HG03460 (cell line): Measurements from ENCODE around the gene WDR27.
"Not testable (repeated sequence)": the region's sequence is repeated elsewhere in the genome, so short reads cannot be mapped to it uniquely, and the experiment has no call there.

Source experiments
- ATAC-seq: cut with Tn5 transposase; IDR thresholded peaks from one replicate; pipeline ENCODE4 v1.9.1; 2021; ENCODE audit not compliant: unreplicated experiment

Gene WDR27

DNA sequence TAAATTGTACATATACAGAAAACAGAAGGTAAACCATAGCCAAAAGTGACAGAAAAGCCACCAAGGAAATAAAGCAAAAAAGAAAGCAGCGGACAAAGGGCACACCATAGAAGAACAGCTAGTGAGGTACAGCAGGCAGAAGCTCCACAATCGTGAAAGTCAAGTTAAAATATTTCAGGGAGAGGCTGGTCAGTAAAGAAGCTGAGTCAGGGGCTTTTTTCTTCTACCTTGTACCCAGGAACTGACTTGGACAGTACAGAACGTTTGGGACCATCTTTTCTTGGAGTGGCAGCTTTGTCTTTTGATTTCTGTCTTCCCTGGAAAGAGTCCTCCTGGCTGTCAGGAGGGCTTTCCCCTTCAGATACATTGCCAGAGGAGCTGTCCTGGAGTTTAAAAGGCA is 8.2 kb upstream of the WDR27 start:
- ATAC-seq, result no peak

DNA sequence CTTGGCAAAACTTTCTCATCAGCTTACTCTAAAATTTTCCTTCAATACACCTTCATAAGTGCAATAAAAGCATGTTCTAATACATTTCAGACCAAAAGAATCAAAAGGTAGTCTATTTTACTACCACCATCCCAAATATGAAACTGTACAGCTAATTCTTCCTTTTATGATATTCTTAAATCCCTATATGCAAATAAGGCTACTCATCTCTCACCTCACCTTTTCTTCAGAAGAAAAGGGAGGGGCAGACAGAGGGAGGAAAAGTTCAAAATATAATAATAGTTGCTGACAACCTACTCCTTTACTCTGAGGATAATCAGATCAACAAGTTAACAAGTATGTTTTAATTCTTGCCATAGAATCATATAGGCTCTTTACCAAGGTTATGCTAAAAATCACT is 7.5 kb upstream of the WDR27 start:
- no peak for ATAC-seq

DNA sequence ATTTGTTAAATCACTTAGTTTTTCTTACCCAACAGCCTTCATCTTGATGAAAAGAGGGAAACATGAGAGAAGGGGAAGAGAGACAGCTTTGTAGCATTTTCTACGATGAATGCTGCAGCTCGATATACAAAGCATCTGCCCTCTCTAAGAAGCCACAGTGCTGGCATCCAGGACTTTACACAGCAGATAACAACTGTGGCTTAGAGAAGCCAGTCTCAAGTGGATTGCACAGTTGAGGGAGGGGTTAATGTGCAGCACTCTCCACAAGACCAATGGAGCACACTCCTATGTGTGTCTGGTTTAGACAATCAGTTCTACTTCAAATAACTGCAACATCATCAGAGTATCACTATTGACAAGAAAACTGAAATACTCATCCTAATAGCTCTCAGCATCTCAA is 5.9 kb upstream of the WDR27 start:
- ATAC-seq, result no peak

DNA sequence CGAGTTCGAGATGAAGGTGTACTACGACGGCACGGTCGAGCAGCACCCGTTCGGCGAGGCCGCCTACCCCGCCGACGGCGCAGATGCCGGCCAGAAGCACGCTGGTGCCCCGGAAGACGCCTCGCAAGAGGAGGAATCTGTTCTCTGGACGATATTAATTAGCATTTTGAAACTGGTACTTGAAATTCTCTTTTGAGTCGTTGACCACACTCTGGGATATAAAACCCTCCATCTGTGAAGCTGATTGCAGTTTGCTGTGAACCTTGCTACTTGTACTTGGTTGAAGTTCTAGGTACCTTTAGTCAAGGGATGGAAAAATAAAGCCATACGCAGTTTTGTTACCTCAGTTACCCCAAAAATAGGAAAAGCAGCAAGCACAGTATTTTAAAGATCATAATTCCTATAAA is 1.0 kb upstream of the WDR27 start:
- ATAC-seq, result no peak

DNA sequence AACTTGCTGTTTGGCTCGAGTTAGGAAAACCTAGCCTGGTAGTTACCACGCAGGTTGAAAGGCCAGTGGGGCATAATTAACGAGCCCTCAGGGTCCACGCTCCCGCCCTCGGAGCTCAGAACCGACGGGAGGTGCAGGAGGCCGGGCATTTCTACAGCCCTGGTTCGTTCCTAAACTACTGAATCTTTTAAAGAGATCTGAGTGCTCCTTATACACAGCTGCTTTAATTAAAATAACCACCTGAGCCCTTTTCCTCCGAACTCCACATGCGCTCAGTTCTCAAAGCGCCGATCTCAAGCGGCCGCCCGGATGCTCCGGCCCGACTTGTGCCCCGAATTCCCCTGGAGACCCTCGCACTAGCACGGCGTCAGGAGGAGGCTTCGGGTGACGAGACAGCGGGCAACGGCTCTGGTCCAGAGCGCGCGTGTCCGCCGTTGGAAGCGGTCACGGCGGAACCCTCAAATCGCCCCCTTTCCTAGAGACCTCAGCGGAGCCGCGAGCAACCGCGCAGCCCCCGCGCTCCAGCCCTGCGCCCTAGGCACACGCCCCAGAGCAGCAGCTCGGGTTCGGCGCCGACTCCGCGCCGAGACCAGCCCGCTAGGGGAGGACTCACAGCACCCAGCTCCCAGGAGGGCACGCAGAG is 397 bp downstream of the WDR27 start:
- ATAC-seq, result peak; percentile 11

DNA sequence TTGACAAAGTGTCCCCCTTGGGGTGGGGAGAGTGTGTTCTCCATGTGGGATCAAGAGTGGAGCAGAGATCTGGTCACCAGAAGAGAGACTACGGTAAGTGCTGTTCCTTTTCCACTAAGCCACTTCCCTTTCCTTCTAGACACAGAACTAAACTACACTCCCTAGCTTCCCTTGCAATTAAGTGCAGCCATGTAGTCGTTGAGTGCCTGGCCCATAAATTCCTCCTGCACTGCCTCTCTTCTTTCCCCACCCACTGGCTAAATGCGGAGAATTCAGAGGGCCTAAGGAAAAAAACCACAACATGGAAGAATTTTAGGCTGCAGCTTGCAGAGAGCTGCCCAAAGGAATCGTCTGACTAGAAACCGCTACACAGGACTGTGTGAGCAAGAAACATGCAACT is 1.5 kb downstream of the WDR27 start:
- no peak for ATAC-seq

DNA sequence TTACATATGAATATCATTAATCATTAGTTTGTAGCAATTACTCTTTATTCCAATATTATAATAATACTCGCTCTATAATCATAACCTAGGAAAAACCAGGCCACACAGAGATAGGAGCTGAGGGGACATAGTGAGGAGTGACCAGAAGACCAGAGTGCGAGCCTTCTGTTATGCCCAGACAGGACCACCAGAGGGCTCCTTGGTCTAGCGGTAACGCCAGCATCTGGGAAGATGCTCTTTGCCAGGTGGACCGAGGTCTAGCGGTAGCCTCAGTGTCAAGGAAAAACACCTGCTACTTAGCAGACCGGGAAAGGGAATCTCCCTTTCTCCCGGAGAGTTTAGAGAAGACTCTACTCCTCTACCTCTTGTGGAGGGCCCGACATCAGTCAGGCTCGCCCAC is 4.7 kb downstream of the WDR27 start:
- ATAC-seq, result not testable (repeated sequence)

DNA sequence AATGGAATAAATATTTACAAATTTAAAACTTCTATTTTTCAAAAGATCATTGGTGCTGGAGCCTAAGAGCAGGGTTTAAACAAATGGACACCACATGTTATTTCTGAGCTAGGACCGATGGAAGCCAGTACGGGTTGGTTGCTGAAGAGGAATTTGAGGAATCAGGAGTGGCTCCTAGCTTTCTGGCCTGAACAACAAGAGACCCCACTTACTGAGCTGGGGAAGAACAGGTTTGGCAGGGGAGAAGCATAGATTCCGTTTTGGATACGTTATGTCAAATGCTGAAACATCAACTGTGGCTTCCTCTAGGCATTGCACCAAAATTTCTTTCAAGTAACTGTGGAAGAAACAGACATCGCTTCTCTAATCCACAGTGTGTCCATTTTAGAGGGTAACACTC is 6.7 kb downstream of the WDR27 start:
- ATAC-seq, result no peak

DNA sequence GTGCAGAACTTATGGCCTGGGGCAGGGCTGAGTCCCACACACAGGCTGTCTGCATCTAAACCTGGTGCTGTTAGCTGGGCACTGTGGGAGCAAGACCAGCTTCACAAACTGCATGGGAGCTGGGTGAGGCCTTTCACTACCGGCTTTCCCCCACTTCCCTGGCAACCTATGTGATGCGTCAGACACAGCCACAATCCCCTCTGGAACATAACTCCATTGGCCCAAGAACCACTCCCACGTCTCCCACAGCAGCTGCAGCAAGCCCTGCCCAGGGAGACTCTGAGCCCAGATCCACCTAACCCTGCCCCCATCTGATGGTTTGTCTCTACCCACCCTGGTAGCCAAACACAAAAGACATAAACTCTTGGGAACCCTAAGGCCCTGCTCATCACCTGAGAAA is 9.3 kb downstream of the WDR27 start:
- ATAC-seq, result no peak

DNA sequence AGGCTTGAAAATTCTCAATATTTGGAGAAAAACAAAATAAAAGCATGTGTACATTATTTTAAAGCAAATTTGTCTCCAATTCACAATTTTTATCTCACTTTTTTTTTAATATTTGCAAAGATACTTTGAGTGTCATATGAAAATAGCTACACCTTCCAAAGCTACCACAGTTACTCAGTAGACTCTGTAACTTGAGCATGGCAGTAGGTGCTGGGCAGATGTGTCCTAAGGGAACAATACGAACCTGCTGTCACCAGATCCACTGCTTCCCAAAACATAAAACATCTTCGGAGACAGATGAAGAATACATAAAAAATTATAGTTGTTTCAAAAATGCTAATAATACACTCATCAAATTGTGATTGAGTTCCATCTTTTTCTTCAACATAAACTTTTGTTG is 10.6 kb downstream of the WDR27 start:
- no peak for ATAC-seq

DNA sequence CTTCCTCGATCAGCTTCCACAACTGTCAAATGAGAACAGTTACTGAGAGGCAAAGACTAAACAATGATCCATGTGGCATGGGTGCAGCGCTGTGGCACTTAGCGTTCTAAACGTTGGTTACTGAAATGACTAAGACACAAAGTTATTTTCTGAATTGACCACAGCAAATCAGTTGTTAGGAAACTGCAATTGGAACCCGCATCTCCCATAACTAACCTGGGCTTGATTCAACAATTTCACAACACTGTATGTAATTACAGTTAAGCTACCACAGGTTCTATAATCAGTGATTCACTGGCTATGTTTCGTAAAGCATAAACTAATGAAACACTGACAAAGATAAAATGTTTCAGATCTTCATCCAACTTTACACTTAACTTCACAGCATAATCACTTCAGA is 12.5 kb downstream of the WDR27 start:
- ATAC-seq, result no peak

DNA sequence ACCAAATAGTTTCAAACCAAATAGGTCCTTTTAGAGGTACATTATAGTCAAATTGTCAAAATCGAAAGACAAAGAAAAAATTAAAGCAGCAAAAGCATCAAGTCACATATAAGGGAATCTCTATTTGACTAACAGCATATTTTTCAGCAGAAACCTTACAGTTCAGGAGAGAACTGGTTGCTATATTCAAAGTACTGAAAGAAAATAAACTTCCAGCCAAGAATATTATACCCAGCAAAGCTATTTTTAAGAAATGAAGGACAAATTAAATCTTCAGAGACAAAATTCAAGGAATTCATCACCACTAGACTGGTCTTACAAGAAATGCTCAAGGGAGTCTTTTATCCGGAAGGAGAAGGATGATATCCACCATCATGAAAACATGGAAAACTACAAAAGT is 16.0 kb downstream of the WDR27 start:
- ATAC-seq, result no peak

DNA sequence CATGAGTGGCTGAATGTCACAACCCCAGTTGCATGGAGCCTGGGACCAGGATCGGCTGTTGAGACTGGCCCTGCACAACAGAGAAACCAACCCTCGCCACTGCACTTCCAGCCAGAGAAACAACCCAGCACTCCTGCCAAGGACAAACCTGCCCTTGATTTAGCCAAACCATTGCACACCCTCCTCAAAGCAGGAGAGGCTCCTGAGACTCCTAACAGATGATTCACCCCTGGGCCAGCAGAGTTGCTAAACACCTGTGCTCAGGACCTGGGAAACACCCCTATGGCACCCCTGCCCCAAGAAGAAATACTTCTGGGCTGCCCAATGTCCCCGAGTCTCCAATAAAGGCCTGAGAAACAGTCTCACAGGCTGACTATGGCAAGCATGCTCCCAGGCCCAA is 17.8 kb downstream of the WDR27 start:
- no peak for ATAC-seq

DNA sequence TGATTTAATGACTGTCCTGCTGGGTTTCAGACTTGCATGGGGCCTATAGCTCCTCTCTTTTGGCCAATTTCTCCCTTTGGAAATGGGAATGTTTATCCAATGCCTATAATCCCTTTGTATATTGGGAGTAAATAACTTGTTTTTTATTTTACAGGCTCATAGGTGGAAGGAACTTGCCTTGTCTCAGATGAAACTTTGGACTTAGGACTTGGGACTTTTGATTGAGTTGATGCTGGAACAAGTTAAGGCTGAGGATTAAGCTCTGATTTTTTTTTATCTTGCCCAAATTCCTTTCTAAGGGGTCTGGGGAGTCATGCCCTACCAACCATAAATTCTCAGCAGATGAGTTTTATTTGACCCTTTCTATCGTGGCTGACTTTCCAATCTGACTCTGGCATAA is 23.5 kb downstream of the WDR27 start:
- ATAC-seq, result no peak

DNA sequence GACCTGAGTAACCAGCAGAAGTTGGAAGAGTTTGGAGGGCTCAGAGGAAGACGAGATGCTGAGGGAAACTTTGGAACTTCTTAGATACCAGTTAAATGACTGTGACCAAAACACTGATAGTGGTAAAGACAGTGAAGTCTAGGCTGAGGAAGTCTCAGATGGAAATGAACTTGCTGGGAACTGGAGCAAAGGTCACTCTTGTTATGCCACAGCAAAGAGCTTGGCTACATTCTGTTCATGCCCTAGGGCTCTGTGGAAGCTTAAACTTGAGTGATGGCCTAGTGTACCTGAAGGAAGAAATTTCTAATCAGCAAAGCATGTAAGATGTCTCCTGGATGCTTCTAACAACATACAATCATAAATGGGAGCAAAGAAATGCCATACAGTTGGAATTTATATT is 24.7 kb downstream of the WDR27 start:
- ATAC-seq, result no peak

DNA sequence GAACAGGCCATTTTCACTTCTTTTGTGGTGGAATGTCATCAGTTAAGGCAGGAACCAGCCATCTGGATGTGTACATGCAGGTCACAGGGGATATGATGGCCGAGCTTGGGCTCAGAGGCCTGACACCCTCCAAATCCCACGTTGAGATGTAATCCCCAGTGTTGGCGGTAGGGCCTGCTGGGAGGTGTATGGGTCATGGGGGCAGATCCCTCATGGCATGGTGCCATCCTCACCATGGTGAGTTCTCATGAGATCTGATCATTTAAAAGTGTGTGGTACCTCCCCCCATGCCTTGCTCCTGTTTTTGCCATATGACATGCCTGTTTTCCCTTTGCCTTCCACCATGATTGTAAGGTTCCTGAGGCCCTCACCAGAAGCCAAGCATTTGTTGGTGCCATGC is 26.8 kb downstream of the WDR27 start:
- ATAC-seq, result no peak

DNA sequence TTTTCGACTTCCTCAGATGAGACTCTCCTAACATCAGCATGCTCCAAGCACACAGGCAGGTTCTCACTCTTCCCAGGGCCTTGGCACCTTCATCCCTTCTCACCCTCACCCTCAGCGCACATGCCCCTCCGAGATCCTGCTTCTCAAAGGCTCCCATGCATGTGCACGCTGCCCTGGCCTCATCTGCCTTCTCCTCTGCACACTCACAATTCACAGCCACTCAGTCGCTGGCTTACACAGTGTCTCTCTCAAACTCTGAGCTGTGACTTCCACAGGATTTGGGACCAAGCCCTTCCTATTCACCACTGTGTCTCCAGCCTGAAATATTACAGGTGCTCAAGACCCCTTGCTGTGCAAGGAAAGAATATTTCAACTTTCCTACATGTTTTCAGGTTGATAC is 30.3 kb downstream of the WDR27 start:
- no peak for ATAC-seq

DNA sequence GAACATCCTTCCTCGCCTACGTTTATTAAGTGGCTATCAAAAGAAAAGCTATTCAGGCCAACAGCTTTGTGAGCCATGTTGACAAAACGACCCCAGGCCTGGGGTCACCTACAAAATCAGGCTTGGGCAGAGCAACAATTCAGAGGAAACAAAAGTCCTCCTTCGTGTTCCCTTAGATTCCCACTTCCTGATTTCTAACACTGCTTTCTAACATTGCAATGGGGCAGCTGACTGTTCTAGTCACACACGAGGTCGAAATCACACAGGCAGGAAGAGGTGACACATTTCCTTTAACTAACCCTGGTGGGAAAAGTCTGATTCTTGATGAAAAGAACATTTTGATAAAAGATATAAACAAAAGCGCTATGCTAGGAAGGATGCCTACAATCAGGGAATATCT is 31.9 kb downstream of the WDR27 start:
- no peak for ATAC-seq

DNA sequence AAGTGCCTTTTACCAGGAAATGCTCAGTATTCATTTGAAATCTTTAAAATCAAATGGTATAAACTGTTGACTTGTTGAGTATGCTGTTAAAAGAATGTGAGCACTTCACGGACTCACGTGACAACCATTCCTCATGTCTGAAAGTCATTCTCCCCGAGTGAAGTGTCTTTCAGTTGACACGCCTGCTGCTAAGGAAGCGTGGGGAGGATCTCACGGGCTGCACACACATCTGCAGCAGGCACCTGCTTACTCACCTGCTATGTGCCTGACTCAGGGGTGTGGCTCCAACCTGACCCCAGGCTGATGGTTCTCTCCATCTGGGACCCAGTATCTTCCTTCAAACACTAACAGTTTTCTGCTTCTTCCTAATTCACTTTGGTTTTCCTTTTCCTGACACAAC is 32.7 kb downstream of the WDR27 start:
- ATAC-seq, result no peak

DNA sequence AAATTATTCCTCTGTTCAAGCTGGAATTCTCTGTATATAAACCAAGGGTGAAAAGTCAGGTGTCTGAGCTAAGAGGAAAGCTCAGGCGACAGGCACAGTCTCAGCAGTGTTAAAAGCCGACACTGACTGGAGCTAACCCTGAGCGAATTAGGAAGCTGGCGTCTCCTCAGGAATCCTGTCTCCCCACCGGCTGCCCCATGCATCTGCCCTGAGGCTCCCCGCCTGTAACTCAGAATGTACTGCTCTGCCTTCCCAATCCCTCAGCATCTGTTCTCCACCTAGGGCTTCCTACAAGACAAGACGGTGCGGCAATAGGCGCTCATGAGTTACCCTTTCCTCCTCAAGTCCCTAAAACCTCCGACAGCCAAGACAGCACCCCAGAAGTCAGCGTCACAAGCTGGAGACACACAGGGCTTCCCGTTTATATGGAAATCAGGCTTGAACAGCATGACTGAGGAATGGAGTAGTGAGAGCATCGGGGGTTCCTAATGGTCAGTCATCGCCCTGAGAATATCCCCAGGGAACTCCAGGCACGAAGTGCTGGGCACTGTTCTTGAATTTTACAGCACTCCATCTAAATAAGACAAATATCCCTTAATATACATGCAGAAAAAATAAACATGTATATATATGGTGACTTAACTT is 33.5 kb downstream of the WDR27 start:
- ATAC-seq, result no peak

DNA sequence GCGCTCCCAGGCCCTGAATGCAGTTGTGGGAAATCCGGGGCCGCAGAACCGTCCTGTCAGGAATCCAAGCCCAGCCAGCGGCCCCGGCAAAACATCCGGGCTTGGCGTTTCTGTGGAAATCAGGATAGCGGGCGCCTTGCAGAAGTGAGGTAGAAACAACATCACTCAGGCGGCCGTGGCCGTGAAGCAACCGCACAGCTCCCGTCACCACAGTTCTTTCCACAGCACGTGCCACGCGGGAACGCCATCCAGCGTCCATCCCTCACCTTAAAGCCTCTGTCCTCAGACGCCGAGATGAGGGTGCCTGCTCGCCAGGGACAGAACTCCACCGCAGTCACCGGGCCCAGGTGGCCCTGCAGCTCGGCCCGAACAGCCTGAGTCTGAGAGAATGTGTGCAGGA is 34.1 kb downstream of the WDR27 start:
- ATAC-seq, result no peak

DNA sequence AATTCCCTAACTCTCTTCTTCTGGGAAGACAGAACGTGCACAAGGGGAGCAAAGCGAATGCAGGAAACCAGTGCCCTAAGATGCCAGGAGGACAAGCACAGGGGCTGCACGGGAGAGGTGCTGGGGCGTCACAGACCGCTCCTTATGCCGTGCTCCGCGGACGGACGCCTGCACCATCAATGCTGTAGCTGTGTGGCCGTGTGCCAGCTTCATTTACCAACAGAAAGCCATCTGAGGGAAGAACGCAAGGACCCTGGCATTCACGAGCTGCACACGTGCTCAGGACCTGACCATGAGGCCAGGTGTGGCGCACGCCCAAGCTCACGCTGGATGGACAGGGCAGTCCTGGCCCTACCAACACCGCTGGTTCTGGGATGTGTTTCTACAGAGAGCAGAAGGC is 35.4 kb downstream of the WDR27 start:
- ATAC-seq, result no peak

DNA sequence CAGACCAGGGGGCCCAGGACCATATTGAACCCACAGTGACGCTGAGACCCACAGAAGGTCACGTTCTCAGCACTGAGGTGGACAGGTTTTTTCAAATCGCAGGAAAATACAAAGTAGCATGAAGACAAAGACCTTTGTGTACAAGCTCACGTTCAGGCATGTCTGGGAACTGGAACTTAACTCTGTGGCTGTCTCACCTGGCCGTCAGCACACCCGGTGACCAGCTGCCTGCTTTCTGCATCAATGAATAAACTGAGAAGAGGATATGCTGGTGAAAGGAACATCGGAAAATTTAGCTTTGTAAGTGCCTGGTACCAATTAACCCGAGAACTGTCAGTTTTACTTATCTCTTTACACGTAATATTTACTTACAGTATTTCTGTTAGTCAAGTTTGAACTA is 36.5 kb downstream of the WDR27 start:
- ATAC-seq, result no peak
